HepG2 (cell line): Measurements from ENCODE around the gene OTUD7B. TPM values are rescaled to one million over a fixed set of nuclear protein-coding genes. Genes with fewer than 3 reads are reported as not detected.

Source experiments
- BRCA1 ChIP-seq: sonication (generic); formaldehyde crosslinking; IDR thresholded peaks from 2 replicates; pipeline ENCODE4 v1.4.0; 2020; ENCODE audit warnings: missing genetic modification reagents
- FUBP1 ChIP-seq: sonication (generic); formaldehyde crosslinking; IDR thresholded peaks from 2 replicates; pipeline ENCODE4 v1.5.1; 2020; ENCODE audit warnings: missing genetic modification reagents, mild to moderate bottlenecking, borderline replicate concordance
- HDAC6 ChIP-seq: fragments of 200-600 bp; sonication (generic); IDR thresholded peaks from 2 replicates; pipeline ENCODE4 v1.7.0; 2017; ENCODE audit warnings: mild to moderate bottlenecking, antibody characterized with exemption, low read length, low read depth
- HOMEZ ChIP-seq: IDR thresholded peaks from 2 replicates; pipeline ENCODE4 v1.6.1; 2016; ENCODE audit warnings: low read depth
- MAZ ChIP-seq, 2 experiments: sonication (generic) in 1 of 2; formaldehyde crosslinking in 1 of 2; IDR thresholded peaks; 2 replicates each; pipeline versions ENCODE4 v1.5.0 to v1.6.1; 2012 to 2020; ENCODE audit warnings: low read depth in 2 of 2, mild to moderate bottlenecking in 2 of 2, borderline replicate concordance in 1 of 2, improper control_type of control experiment in 1 of 2, low read length in 1 of 2, missing genetic modification reagents in 1 of 2, moderate library complexity in 1 of 2
- MTA3 ChIP-seq: sonication (generic); formaldehyde crosslinking; IDR thresholded peaks from 2 replicates; pipeline ENCODE4 v1.4.0; 2020; ENCODE audit warnings: missing genetic modification reagents
- NFKBIZ ChIP-seq: IDR thresholded peaks from 2 replicates; pipeline ENCODE4 v1.6.1; 2018; ENCODE audit warnings: missing genetic modification reagents, missing compliant biosample characterization
- SOX6 ChIP-seq, 2 experiments: fragments of 450-650 bp in 1 of 2; sonication (generic) in 1 of 2; formaldehyde crosslinking in 1 of 2; IDR thresholded peaks; 2 replicates each; pipeline versions ENCODE4 v1.4.0 to v1.6.1; 2017 to 2020; ENCODE audit warnings: antibody characterized with exemption in 1 of 2, mild to moderate bottlenecking in 1 of 2, missing genetic modification reagents in 1 of 2
- TCF7L2 ChIP-seq: IDR thresholded peaks from 2 replicates; pipeline ENCODE4 v1.6.1; 2011; ENCODE audit warnings: mild to moderate bottlenecking, low read depth, low read length, moderate library complexity
- TOPORS ChIP-seq: sonication (generic); formaldehyde crosslinking; IDR thresholded peaks from 2 replicates; pipeline ENCODE4 v1.8.0; 2023; ENCODE audit warnings: mild to moderate bottlenecking, missing genetic modification reagents
- U2AF1 ChIP-seq: fragments of 200-400 bp; formaldehyde crosslinking; optimal IDR thresholded peaks from 2 replicates; pipeline ENCODE3; 2017; ENCODE audit warnings: mild to moderate bottlenecking, low read depth, low read length
- UBTF ChIP-seq: sonication (generic); formaldehyde crosslinking; IDR thresholded peaks from 2 replicates; pipeline ENCODE4 v1.4.0; 2020; ENCODE audit warnings: mild to moderate bottlenecking, missing genetic modification reagents
- ZBTB38 ChIP-seq: sonication (generic); formaldehyde crosslinking; IDR thresholded peaks from 2 replicates; pipeline ENCODE4 v1.5.1; 2020; ENCODE audit warnings: mild to moderate bottlenecking, missing genetic modification reagents
- ZFY ChIP-seq: sonication (generic); formaldehyde crosslinking; IDR thresholded peaks from 2 replicates; pipeline ENCODE4 v1.4.0; 2020; ENCODE audit warnings: missing genetic modification reagents
- ZKSCAN1 ChIP-seq: fragments of 150-350 bp; IDR thresholded peaks from 2 replicates; pipeline ENCODE4 v1.6.1; 2014; ENCODE audit warnings: low read length
- ZNF263 ChIP-seq: sonication (generic); formaldehyde crosslinking; IDR thresholded peaks from 2 replicates; pipeline ENCODE4 v1.4.0; 2020; ENCODE audit warnings: missing genetic modification reagents
- ZNF333 ChIP-seq: sonication (generic); formaldehyde crosslinking; IDR thresholded peaks from 2 replicates; pipeline ENCODE4 v1.4.0; 2020; ENCODE audit warnings: mild to moderate bottlenecking, missing genetic modification reagents, borderline replicate concordance
- ZNF34 ChIP-seq: sonication (generic); formaldehyde crosslinking; IDR thresholded peaks from 2 replicates; pipeline ENCODE4 v1.4.0; 2020; ENCODE audit warnings: mild to moderate bottlenecking, missing genetic modification reagents, borderline replicate concordance
- ZNF564 ChIP-seq: sonication (generic); formaldehyde crosslinking; IDR thresholded peaks from 2 replicates; pipeline ENCODE4 v1.8.1; 2023; ENCODE audit warnings: mild to moderate bottlenecking, missing genetic modification reagents
- polyA plus RNA-seq, 8 experiments: library from polyadenylated mRNA; depleted of rRNA in 3 of 8; stranded (reverse) in 7 of 8; unstranded in 1 of 8; fragments of >200 nt; fragmentation: Illumina TruSeq in 4 of 8; extraction: Trizol in 4 of 8; gene quantifications; 2 replicates each; pipeline versions ENCODE4 v1.2.1 to v1.2.3, GENCODE V29; 2011 to 2016; ENCODE audit warnings: low read depth in 4 of 8, missing spikeins in 1 of 8, mixed read lengths in 1 of 8; ENCODE audit not compliant: insufficient read depth in 1 of 8
- total RNA-seq, 5 experiments: library from RNA; depleted of rRNA; stranded (reverse); fragments of >200 nt; fragmentation: Illumina TruSeq; extraction: Trizol; gene quantifications; 2 replicates each; pipeline ENCODE4 v1.2.3, GENCODE V29; 2016; ENCODE audit warnings: low read depth in 1 of 5
- TF ChIP-seq, protein P1 (sequence below): sonication (generic); formaldehyde crosslinking; IDR thresholded peaks from 2 replicates; pipeline ENCODE4 v1.8.1; 2022; ENCODE audit warnings: low read depth, mild to moderate bottlenecking, missing genetic modification reagents

OTUD7B gene
- total and polyA plus RNA-seq, 2 of the 13 experiments (the other 11 are each of a cell fraction or from before 2014, with no cell fraction given) = 5.1 to 11.2 TPM

DNA sequence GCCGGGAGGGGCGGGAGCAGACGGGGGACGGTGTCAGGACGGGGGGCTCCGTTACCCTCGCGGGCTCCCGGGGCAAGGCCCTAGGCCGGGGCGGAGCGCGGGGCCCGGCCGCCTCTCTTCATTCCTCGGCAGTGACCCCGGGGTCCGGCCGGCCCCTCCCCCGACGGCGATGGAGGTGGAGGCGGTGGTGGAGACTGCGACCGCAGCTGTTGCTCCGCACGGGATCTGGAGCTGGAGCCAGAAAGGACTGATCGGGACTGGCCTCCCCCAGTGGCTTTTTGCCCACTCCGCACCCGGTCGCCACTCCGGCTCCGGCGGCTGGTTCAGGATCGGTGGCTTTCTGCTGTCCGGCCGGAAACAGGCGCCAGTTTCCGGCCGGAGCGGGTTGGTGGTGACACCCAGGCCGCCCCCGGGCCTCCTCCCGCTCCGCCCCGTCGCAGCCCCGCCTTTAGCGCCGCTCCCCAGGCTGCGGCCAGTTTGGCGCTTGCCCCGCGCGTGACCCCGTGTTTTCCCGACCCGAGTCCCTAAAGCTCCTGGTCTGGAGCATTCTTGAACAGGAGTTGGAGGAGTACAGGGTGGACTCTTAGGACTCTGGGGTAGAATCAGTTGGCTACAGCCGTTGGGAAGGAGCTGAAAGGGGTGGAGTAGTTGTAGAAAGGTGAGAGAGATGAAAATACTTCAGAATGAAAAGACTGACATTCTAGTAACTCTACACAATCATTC is at the start of gene OTUD7B (continued):
- TF ChIP-seq, protein P1, sequence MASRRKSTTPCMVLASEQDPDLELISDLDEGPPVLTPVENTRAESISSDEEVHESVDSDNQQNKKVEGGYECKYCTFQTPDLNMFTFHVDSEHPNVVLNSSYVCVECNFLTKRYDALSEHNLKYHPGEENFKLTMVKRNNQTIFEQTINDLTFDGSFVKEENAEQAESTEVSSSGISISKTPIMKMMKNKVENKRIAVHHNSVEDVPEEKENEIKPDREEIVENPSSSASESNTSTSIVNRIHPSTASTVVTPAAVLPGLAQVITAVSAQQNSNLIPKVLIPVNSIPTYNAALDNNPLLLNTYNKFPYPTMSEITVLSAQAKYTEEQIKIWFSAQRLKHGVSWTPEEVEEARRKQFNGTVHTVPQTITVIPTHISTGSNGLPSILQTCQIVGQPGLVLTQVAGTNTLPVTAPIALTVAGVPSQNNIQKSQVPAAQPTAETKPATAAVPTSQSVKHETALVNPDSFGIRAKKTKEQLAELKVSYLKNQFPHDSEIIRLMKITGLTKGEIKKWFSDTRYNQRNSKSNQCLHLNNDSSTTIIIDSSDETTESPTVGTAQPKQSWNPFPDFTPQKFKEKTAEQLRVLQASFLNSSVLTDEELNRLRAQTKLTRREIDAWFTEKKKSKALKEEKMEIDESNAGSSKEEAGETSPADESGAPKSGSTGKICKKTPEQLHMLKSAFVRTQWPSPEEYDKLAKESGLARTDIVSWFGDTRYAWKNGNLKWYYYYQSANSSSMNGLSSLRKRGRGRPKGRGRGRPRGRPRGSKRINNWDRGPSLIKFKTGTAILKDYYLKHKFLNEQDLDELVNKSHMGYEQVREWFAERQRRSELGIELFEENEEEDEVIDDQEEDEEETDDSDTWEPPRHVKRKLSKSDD (CRISPR knock-in tag) = no peak
- TF ChIP-seq HDAC6 = no peak
- peak; percentile 92 for TF ChIP-seq ZFY
- TF ChIP-seq ZNF263 (CRISPR knock-in tag) = no peak; the same call in 1 of the 2 replicates
- peak; percentile 65; the same call in 1 of the 2 replicates for TF ChIP-seq TOPORS (CRISPR knock-in tag)
- TF ChIP-seq UBTF = peak; percentile 100
- no peak for TF ChIP-seq TCF7L2
- TF ChIP-seq HOMEZ (CRISPR knock-in tag) = peak; percentile 51; the same call in 1 of the 2 replicates
- no peak for TF ChIP-seq U2AF1
- peak; percentile 89 for TF ChIP-seq ZNF34 (CRISPR knock-in tag)
- TF ChIP-seq ZKSCAN1 = no peak
- peak; percentile 57; the same call in 1 of the 2 replicates for TF ChIP-seq ZNF564 (CRISPR knock-in tag)
- TF ChIP-seq NFKBIZ (CRISPR knock-in tag) = no peak; the same call in 1 of the 2 replicates
- peak; percentile 91 for TF ChIP-seq MAZ (IDR thresholded peaks at IDR 0.05; ENCODE audit: borderline replicate concordance, low read depth, low read length)
- TF ChIP-seq MAZ (CRISPR knock-in tag; IDR thresholded peaks at IDR 0.05; ENCODE audit: low read depth) = peak; percentile 90; the same call in 1 of the 2 replicates
- TF ChIP-seq MTA3 = no peak
- no peak for TF ChIP-seq FUBP1
- no peak for TF ChIP-seq SOX6 (IDR thresholded peaks at IDR 0.05)
- TF ChIP-seq SOX6 (CRISPR knock-in tag; IDR thresholded peaks at IDR 0.05) = peak; percentile 80
- TF ChIP-seq ZNF333 (CRISPR knock-in tag) = peak; percentile 52; the same call in 1 of the 2 replicates
- peak; percentile 47; the same call in 1 of the 2 replicates for TF ChIP-seq ZBTB38 (CRISPR knock-in tag)
- TF ChIP-seq BRCA1 (CRISPR knock-in tag) = peak; percentile 49; the same call in 1 of the 2 replicates
